GM19239 (cell line): ENCODE measurements around the gene CIZ1.

ENCODE experiments used
- DNase-seq: peaks from one replicate; pipeline ENCODE4 v3.0.0; 2011; ENCODE audit warnings: low spot score; ENCODE audit not compliant: insufficient read length
- FAIRE-seq: peaks from 2 replicates; lab custom pipeline; 2011; peaks lifted over from hg19 to GRCh38; lab: Jason Lieb, UNC

The CIZ1 gene

DNA sequence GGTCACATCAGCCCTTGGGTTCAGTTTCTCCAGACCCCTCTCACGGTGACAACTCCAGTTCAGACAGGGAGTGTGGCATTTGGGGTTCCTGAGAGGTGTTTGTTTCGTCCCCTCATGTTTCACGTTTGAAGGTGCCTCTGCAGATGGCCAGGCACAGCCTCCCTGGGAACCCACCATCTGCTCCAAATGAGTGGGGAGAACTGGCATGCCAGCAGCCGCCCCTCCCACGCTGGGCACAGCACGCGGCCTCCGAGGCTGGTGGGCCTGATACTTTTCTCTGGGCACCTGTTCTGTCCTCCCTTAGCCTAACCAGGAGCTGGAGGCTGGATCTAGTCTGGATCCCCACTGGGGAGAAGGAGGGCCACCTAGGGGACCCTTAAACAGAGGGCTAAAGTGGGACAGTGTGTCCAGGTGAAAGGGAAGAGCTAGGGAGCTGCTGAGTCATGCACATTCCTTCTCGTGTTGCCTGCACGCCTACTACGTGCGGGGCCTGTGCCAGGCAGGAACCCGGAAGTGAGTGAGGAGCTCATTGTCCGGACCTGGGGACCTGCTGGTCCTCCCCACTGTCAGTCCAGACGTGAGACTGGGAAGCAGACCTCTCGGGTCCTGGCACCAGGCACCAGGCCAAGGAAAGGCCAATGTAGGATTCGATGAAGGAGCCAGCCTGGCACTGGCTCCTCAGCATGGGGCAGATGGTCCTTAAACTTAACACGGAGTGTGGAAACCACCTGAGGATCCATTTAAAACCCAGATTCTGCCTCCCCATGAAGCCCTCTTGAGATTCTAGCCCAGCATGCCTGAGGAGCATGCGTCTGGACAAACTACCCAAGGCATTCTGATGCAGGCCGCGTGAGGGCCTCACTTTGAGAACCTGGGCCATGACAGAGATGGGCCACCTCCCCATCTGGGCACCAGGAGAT lies 23.5 kb upstream of the CIZ1 start:
- FAIRE-seq: no peak
- DNase-seq: no peak

DNA sequence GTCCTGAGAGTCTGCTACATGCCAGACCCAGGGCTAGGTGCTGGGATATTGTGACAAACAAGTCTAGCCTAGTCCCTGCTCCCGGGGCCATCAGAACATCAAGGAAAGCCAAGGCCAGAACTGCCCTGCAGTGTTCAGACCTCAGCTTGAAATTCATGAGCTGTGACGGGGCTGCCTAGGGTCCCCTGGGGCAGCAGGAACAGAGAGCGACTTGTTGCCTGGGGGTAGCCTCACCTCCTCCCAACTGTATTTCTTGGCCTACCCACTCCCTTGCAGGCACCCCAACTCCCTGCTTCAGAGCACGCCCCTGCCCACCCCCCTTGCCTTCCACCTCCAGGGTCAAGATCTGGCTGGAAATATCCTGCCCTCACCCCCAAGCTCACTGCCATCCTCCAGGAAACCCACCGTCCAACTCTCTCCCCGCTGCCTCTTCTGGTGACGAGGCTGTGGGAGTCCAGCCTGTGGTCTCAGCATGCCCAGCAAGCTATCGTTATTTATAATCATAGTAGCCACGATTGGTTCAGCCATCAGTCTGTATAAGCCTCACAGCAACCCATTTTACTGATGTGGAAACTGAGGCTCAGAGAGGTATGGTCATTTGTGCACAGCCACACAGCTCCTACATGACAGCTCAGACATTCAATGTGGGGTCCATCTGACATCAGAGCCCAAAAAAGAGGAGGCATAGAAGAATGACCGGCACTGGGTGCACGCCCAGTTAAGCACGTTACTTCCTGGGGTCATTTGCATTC lies 22.6 kb upstream of the CIZ1 start:
- no peak for DNase-seq
- no peak for FAIRE-seq

DNA sequence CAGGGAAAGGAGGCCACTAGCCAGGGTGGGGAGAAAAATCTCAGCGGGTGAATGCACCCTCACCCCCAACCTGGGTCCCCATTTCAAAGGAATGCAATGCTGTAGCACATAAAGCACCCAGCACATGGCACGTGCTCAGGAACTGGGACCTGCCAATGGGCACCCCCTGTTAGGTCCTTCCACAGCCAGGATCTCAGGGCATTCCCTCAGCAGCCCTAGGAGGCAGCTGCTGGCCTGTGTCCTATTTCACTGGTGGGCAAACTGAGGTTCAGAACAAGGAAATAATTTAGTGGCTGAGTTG lies 20.6 kb upstream of the CIZ1 start:
- no peak for FAIRE-seq
- no peak for DNase-seq

DNA sequence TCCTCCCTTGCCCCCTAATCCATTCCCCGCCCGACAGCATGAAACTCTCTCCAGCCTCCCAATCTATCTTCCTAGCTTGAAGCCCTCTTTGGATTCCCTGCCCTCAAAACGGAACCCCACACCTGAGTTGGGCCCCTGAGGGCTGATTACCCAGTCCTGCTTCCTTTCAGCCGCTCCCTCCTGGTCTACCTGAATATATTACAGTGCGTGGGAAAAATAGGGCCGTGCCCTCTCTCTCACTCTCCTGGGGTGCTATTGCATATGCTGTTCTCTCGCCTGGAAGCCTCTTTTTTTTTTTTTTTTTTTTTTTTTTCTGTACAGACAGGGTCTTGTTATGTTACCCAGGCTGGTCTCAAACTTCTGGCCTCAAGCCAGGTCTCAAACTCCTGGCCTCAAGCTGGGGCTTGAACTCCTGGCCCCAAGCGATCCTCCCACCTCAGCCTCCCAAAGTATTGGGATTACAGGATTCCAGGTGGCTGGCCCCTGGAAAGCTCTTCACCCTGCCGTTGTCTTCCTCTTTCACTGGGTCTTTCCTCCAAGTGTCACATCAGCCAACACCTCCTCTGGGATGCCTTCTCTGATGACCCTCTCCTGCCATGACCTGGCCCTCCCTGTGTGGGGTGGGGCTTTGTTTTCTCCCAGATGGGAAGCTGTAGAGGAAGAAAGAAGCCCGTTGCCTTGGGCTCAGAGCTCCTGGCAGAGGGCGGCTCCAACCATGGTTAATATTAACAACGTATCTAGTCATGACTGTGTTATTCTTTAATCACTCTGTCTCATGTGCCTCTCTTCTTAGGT lies 20.0 kb upstream of the CIZ1 start:
- FAIRE-seq: no peak
- no peak for DNase-seq

DNA sequence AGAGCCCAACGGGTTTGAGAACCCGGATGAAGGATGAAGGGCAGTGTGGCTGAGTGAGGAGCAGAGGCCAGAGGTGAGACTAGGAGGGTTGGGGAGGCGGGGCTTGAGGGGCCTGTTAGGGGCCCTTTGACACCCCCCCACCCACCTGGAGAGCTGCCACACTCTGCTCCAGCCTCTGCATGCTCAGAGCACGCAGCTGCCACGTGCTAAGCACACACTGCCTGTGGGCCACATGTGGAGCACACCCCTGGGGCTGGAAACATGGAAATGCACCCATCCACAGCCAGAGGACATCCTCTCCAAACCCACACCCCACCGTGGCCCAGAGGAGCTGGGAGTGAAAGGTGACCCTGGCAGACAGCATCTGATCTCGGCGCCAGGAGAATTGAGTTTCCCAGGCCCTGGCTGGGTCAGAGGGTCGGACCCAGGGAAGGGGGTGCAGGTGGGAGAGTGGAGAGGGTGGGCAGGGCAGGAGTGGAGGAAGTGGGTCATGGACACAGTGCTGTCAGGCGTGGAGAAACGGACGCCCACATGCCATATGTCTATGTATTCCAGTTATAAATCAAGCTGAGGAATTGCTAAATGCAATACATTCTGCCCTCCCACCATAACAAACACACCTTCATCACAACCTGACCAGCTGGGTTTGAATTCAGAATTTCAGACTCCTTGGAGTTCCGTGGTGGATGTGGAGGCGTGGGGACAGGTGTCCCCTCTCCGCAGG lies 17.7 kb upstream of the CIZ1 start:
- FAIRE-seq (no peak), DNase-seq (no peak)

DNA sequence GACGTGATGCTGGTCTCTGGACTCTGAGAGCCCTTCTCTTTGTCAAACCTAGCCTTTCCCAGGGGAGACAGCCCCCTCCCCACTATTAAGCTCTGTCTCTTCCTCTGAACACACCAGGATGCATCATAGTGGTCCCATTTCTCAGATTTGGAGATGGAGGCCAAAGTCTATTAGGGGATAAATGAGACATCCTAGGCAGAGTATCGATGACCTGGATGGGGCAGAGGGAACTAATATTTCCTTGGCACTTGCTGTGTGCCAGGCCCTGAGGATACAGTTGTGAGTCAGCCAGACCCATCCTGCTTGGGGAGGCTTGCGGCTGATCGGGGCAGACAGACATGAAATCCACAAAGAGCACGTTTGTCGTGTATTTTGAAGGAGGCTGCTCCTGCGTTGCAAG lies 17.0 kb upstream of the CIZ1 start:
- DNase-seq (no peak), FAIRE-seq (no peak)

DNA sequence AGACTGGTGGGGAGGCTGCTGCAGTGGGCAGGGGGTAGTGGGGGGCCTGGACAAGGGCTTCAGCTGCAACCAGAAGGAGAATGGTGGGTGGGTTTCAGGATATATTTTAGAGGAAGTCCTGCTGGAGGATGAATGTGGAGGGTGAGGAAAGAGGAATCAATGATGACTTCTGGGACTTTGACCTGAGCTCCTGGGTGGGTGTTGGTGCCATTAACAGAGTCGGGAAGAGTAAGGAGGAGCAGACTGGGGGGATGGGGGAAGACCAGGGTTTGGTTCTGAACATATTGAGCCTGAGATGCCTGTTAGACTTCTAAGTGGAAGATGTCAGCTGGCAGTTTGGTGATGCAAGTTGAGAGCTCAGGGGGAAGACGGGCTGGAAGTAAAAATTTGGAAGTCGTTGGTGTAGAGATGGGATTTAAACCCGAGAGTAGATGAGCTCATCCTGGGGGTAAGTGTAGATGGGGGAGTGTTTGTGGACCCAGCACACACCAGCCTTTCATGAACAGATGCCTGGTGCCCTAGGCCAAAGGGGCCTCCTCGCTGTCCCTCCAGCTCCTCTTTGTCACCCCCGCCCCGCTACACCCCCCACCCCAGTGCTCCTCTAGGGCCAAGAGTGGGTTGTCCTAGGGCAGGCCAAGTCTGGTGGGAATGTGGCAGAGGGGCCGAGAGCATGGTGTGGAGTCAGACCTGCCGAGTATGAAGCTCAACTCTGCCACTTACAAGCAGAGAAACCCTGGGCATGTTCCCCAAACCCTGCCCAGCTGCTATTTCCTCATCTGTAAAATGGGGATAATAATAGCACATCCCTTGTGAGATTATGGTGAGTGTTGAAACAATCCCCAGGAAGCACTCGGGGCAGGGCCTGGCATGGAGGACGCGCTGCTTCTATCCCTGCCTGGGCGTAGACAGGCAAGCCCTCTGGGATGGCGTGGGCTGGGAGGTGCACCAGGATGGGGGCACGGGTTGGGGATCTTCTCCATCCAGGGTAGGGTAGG lies 15.8 kb upstream of the CIZ1 start:
- FAIRE-seq (no peak), DNase-seq (no peak)

DNA sequence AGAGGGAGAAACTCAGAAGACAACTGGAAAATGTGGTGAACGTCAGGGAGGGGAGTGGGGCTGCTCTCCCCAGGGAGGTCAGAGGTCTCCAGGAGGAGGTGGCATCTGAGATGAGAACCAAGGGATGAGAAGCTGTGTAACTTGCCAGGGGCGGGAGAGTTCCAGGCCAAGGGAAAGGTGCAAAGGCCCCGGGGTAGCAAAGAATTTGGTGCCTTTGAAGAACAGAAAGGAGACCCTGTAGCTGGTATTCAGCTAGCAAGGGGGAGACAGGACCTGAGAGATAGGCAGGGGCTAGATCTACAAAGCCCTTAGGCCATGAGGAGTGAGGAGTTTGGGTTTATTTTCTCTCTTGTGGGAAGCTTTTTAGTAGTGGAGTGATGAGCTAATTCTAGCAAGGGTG lies 15.1 kb upstream of the CIZ1 start:
- DNase-seq (no peak), FAIRE-seq (no peak)

DNA sequence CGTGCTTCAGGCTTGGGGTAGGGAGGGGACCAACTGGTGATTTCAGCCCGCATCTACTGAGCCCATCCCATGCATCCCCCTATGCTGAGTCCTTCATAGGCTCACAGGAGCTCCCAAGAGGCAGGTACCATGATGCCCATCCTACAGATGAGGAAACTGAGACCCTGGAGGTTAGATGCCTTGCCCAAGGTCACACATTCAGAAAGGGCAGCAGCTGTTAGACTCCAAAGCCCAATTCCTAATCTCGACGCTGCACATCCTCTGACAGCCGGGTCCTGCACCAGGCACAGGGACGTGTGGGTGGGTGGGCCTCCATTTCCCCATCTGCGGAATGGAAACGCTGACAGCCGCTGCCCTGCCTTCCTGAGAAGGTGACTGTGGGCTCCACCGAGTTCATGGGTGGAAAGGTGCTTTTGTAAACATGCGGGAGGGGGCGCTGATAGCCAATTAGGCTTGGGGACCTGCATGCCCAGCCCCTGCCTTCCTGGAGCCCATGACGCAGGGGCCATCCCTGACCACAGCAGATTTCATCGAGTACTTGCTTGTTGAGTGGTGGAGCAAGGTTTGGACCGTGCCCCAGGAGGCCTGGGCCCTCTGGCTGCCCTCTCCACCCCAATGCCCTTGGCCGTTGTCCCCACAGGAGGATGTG lies 14.0 kb upstream of the CIZ1 start:
- FAIRE-seq (no peak), DNase-seq (no peak)

DNA sequence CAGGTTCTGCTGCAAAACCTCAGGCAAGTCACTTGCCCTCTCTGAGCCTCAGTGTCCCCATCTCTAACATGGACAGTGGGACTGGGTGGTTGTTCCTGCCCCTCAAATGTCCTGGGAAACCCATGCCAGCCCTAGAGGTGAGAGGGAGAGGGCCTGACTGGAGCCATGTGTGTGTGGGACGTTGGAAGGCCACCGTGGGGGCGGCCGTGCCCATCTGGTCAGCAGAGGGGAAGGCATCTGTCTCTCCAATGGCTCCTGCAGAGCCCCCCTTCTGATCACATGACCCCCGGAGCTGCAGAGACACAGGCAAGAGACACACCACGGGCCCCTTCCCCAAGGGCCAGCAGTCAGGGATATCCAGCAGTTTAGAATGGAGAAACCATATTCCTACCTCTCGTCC lies 13.5 kb upstream of the CIZ1 start:
- FAIRE-seq: no peak

DNA sequence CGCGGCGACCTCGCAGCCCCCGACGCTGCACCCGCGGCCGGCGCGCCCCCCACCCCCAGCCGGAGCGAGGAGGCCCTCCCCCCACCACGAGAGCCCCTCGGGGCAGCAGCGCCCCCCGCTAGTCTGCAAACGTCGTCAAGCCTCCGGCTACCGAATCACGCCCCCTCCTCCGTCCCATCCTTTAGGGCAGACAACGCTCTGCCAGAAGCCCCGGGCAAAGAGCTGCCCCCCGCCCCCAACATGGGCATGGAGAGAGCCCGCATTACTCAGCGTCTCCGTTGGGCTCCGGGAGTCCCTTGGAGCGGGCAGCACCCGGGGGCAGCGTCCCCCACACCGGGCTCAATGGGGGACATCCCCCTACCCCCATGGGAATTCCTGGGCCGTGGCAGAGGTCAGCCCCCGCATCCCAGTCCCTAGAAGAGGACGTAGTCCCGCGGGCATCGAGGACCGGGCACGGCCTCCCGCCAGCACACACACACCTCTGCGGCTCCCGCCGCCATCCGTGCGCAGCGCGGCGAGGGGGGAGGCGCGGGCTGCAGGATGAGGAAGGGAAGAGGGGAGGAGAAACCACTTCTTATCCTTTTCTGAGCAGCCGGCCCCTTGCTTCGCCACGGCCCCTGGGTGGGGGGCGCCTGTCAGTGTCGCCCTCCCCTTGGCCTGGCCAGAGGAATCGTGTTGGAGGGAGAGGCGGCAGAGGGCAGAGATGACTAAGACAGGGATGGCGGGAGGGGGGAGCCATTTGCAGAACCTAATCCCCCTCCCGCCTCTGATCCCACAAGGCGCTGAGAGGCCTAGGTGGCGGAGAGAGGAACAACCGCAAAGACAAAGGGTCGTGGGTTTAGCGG lies 12.6 kb upstream of the CIZ1 start:
- DNase-seq: no peak
- FAIRE-seq: no peak

More for the DNA sequence above, 13.5 kb upstream of the CIZ1 start:
- DNase-seq: no peak

DNA sequence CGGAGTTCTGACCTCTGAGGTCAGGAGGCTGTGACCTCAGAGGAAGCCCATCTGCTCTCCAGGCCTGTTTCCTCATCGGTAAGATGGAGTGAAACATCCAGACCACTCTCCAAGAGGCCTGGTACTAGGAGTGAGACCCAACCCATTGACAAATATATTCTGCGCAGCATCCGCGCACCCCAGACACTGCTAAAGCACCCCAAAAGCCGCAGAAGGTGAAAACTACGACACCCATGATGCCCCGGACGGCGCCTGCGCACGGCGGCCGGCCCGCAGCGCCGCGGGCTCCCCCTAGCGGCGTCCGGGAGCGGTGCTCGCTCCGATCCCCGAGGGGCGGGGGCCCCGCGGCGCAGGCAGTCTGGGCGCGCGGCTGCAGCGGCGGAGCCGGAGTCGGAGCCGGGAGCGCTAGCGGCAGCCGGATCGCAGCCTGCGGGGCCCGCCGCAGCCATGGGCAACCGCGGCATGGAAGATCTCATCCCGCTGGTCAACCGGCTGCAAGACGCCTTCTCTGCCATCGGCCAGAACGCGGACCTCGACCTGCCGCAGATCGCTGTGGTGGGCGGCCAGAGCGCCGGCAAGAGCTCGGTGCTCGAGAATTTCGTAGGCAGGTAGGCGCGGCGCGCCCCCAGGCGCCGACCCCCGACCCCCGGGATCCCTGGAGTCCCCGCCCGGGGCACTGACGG lies 11.8 kb upstream of the CIZ1 start, which contains the start of gene DNM1:
TSS of gene DNM1 (plus strand) at position 356 of the 683 bp plus-strand sequence. CDS start at position 448, 92 bp downstream.
- FAIRE-seq: peak; percentile 51
- DNase-seq: peak; percentile 96

DNA sequence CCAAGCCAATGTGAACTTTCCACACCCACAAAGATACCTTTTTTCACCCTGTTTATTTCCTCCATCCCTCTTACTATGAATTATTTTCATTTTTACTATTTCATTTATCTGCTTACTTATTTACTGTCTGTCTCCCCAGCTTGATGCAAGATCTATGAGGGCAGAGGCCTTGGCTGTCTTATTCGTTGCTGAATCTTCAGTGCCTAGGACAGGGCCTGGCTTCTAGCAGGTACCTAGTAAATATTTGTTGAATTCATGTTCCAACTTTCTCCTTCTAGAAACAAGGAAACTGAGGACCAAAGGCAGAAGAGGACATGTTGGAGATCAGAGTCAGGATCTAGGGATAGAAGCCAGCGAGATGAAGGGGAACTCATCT lies 11.3 kb upstream of the CIZ1 start:
- no peak for FAIRE-seq

DNA sequence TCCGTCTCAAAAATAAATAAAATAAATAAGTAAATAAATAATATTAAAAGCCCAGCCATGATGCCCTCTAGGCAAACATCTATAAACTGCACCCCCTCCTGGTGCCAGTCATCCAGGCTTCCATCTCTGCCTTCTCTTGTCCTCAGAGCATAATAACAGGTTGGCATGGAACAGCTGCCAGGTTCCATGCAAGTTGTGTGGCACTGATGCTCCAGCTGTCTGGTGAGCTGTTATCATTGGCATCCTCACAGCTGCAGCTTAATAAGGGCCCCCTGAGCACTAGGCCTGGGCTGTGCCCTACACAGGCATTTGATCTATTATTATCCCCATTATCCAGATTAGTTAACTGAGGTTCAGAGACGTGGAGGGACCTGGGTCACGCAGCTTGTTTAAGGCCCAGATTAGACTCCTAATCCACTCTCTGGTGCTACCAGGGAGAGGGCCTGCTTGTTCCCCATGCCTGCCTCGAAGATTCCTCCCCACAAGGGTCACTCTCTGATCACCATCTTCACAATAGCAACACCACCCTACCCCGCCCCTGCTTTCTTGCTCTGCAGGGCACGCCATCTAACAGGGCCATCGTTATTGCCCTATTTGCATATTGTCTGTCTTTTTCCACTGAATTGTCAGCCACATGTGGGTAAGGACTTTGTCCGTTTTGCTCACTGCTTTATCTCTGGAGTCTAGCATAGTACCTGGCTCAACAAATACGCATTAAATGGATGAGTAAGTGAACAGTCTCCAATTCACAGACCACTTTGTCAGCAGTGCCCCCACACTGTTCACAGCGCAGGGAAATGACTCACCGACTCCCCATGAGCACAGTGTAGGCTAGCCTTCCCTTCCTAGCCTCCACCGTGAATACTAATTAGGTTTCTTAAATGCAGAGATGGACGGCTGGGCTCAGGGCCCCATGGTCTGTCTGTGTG lies 10.3 kb upstream of the CIZ1 start:
- FAIRE-seq: no peak
- DNase-seq: no peak

More for the DNA sequence above, 11.3 kb upstream of the CIZ1 start:
- DNase-seq: no peak

DNA sequence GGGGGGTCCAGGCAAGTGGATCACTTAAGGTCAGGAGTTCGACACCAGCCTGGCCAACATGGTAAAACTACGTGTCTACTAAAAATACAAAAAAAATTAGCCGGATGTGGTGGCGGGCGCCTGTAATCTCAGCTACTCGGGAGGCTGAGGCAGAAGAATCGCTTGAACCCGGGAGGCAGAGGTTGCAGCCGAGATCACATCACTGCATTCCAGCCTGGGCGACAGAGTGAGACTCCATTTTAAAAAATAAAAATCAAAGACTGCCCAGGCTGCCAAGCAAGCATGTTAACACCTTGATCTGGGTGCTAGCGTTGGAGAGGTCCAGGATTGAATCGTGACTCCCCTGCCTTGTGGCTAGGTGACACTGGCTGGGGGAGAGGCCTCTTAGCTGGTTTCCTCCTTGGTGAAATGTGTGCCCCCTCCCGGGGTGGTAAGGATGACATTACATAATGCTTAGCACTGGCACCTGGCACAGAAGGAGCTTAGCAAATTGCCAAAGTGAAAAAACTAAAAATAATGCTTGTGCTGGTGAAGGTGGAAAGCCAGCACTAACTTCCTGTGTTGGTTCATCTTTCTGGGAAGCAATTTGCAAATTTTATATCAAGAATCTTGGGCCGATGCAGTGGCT lies 2.2 kb upstream of the CIZ1 start:
- DNase-seq (no peak), FAIRE-seq (no peak)
